ENCODE measurements around the gene CNTN1. TPM values are rescaled to one million over a fixed set of nuclear protein-coding genes. Genes with fewer than 3 reads are reported as not detected.

The CNTN1 gene
- total and polyA plus RNA-seq, 9 of the 15 experiments (the other 6 are each of a cell fraction or from before 2014, with no cell fraction given): 0.16 TPM; not detected in 8

DNA sequence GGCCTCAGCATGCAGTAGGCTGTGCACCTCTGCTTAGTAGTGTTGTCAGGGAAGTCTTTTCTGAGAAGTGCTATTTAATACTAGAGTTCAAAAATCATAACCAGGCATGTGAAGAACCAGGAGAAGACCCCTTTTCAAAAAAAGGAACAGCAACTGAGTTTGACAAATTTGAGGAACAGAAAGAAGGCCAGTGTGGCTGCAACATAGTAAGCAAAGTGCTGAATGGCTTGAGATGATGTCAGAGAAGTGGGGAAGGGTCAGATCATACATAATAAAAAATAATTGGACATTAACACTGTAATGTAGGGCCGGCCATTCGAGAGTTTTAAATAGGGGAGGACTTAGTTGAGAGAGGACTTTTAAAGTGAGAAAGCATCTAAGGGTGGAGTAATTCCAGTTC, 11.1 kb upstream of the CNTN1 start (continued):
- TF ChIP-seq, protein P1, sequence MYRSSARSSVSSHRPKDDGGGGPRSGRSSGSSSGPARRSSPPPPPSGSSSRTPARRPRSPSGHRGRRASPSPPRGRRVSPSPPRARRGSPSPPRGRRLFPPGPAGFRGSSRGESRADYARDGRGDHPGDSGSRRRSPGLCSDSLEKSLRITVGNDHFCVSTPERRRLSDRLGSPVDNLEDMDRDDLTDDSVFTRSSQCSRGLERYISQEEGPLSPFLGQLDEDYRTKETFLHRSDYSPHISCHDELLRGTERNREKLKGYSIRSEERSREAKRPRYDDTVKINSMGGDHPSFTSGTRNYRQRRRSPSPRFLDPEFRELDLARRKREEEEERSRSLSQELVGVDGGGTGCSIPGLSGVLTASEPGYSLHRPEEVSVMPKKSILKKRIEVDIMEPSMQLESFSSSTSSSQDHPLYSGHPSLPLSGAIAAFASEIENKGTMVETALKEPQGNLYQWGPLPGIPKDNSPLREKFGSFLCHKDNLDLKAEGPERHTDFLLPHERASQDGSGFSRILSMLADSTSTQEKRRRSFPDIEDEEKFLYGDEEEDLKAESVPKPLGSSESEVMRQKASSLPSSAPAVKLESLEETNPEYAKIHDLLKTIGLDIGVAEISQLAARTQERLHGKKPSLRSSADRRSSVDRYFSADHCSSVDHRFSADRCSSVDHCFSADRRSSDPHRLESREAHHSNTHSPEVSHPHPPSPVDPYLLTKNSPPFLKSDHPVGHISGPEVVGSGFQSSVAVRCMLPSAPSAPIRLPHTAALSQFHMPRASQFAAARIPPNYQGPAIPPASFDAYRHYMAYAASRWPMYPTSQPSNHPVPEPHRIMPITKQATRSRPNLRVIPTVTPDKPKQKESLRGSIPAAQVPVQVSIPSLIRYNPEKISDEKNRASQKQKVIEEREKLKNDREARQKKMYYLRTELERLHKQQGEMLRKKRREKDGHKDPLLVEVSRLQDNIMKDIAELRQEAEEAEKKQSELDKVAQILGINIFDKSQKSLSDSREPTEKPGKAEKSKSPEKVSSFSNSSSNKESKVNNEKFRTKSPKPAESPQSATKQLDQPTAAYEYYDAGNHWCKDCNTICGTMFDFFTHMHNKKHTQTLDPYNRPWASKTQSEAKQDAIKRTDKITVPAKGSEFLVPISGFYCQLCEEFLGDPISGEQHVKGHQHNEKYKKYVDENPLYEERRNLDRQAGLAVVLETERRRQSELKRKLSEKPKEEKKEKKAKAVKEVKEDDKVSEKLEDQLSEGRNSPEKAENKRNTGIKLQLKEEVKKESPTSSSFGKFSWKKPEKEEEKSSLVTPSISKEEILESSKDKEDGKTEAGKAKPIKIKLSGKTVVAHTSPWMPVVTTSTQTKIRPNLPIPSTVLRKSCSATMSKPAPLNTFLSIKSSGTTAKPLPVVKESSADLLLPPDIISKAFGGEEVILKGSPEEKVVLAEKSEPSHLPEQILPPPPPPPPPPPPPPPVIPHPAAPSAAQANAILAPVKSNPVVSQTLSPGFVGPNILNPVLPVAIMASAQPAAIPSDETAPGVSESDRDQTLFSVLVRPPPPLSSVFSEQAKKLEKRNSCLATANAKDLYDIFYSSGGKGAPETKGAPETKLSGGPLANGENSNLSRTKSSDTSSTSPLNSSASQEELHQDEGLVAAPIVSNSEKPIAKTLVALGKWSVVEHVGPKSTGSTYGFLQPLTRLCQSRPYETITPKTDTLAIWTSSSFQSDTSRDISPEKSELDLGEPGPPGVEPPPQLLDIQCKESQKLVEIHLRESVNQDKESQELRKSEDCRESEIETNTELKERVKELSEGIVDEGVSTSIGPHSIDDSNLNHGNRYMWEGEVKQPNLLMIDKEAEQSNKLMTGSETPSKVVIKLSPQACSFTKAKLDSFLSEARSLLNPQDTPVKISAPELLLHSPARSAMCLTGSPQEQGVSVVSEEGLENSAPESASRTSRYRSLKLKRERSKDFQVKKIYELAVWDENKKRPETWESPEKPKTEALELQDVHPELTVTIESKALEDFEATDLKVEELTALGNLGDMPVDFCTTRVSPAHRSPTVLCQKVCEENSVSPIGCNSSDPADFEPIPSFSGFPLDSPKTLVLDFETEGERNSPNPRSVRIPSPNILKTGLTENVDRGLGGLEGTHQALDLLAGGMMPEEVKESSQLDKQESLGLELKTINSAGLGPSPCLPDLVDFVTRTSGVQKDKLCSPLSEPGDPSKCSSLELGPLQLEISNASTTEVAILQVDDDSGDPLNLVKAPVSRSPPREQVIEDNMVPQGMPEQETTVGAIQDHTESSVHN (IDR thresholded peaks at IDR 0.05; ENCODE audit: borderline replicate concordance in 1 of 2, low read depth in 1 of 2): no peak
- TF ChIP-seq NR4A1 (CRISPR knock-in tag; IDR thresholded peaks at IDR 0.05) (no peak), NR4A1 (tag; IDR thresholded peaks at IDR 0.05) (no peak), ZNF274 (IDR thresholded peaks at IDR 0.05; ENCODE audit: borderline replicate concordance, low read depth, low read length) (no peak), FUS (optimal IDR thresholded peaks at IDR 0.05; ENCODE audit: low read depth, low read length) (no peak), HDGF (IDR thresholded peaks at IDR 0.05) (no peak), U2AF1 (optimal IDR thresholded peaks at IDR 0.05; ENCODE audit: low read depth, low read length) (no peak), U2AF2 (optimal IDR thresholded peaks at IDR 0.05; ENCODE audit: low read depth, low read length) (no peak), ZNF696 (CRISPR knock-in tag; conservative IDR thresholded peaks at IDR 0.05) (no peak), ARNT (IDR thresholded peaks at IDR 0.05) (no peak)
- TF ChIP-seq, protein P2, sequence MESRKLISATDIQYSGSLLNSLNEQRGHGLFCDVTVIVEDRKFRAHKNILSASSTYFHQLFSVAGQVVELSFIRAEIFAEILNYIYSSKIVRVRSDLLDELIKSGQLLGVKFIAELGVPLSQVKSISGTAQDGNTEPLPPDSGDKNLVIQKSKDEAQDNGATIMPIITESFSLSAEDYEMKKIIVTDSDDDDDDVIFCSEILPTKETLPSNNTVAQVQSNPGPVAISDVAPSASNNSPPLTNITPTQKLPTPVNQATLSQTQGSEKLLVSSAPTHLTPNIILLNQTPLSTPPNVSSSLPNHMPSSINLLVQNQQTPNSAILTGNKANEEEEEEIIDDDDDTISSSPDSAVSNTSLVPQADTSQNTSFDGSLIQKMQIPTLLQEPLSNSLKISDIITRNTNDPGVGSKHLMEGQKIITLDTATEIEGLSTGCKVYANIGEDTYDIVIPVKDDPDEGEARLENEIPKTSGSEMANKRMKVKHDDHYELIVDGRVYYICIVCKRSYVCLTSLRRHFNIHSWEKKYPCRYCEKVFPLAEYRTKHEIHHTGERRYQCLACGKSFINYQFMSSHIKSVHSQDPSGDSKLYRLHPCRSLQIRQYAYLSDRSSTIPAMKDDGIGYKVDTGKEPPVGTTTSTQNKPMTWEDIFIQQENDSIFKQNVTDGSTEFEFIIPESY (CRISPR knock-in tag; IDR thresholded peaks at IDR 0.05): no peak
